ENCODE data around the gene MAGEB5. TPM values are rescaled to one million over a fixed set of nuclear protein-coding genes. Genes with fewer than 3 reads are reported as not detected.
A peak's percentile ranks its signal among the peaks of the same experiment; 100 is the strongest.
"Not testable (repeated sequence)": the region's sequence is repeated elsewhere in the genome, so short reads cannot be mapped to it uniquely, and the experiment has no call there.

Gene MAGEB5, protein sequence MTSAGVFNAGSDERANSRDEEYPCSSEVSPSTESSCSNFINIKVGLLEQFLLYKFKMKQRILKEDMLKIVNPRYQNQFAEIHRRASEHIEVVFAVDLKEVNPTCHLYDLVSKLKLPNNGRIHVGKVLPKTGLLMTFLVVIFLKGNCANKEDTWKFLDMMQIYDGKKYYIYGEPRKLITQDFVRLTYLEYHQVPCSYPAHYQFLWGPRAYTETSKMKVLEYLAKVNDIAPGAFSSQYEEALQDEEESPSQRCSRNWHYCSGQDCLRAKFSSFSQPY
- total RNA-seq (2014; rRNA removed; shearing (Covaris generic)) = not detected in 2 replicates

DNA sequence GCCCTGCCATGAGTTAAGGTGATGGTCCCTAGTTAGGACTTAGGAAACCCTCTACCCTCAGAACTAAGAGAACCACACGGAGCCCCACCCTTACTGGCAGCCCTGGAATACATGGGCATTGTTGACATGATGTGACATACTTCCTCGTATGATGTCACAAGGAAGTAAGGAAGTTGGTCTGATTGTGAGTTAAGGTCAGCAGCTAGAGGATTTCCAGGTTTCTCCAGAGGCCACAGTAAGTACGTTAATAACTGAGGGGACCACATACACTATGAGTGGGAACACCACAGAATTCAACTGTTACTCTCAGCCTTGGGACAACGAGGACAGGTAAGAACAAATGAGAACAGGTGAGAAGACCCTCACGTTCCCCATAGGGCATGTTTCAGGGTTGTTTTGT lies at the start of gene MAGEB5:
Gene MAGEB5, plus strand, starts transcription at position 301 of the 400 bp plus-strand sequence. CDS start 1,133 bp downstream, outside the sequence.
- H3K36me3 ChIP-seq (replicated peaks; ENCODE audit: control insufficient read depth, insufficient read depth, low read length) = no peaks in the 10 kb centered on the region
- H3K27me3 ChIP-seq (ENCODE audit: control insufficient read depth, insufficient read depth, low read length) = no peaks in the 10 kb centered on the region
- DNase-seq = no peak
- no peak within 1 kb of the TSS for H3K4me3 ChIP-seq (ENCODE audit: insufficient read depth, low read depth, low read length)

DNA sequence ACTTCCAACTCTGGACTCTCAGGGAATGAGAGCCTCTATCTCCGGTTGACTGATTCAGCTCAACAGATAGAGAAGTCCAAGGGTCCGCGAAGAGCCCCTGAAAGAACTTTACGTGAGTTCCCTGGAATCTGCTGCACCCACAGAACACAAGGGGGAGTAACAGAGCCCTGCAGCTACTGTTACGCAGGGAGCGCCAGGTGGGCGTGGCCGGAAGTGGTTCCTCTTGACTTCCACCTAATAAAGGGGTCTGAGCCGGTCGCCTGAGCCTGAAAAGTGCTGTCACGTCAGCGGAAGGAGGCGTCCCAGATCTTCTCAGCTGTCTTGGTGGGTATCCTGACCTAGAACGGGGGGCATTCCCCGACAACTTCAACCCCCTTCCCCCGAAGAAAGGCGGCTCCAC lies 23.8 kb upstream of the MAGEB5 start, which contains the start of gene MAGEB6:
Gene MAGEB6, plus strand, starts transcription at position 237 of the 400 bp plus-strand sequence. CDS start 1,407 bp downstream, outside the sequence.
- Histone ChIP-seq H3K4me3 (ENCODE audit: insufficient read depth, low read depth, low read length) (no peak within 1 kb of the TSS), H3K27me3 (ENCODE audit: control insufficient read depth, insufficient read depth, low read length) (no peaks in the 10 kb centered on the region), H3K36me3 (replicated peaks; ENCODE audit: control insufficient read depth, insufficient read depth, low read length) (no peaks in the 10 kb centered on the region)
- peak; percentile 6 for DNase-seq

DNA sequence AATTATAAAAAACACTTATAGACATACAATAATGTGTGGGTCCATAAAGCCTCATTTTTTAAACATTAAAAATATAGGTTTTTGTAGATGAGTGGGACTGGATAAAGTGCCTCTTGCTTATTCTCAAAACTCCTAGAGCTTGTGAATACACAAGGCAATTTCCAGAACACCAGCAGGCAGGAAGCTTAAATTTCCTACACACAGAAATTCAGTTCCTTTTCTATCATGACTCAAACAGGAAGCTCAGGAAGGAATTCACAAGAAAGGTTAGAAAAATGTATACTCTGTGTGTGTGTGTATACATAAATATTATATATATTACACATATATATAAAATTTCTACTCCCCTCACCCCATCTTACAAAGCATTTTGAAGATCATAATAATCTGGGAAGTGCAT lies 12.4 kb upstream of the MAGEB5 start:
- Histone ChIP-seq H3K36me3 (replicated peaks; ENCODE audit: control insufficient read depth, insufficient read depth, low read length) (no peaks in the 10 kb centered on the region), H3K27me3 (ENCODE audit: control insufficient read depth, insufficient read depth, low read length) (no peaks in the 10 kb centered on the region), H3K4me3 (ENCODE audit: insufficient read depth, low read depth, low read length) (no peak overlapping the region)
- DNase-seq = no peak

DNA sequence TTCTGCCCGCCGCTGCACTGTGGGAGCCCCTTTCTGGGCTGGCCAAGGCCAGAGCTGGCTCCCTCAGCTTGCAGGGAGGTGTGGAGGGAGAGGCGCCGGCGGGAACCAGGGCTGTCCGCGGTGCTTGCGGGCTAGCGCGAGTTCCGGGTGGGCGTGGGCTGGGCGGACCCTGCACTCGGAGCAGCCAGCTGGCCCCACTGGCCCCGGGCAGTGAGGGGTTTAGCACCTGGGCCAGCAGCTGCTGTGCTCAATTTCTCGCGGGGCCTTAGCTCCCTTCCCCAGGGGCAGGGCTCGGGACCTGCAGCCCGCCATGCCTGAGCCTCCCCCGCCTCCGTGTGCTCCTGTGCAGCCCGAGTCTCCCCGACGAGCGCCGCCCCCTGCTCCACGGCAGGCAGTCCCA lies 11.3 kb upstream of the MAGEB5 start:
- not testable (repeated sequence) for H3K4me3 ChIP-seq (ENCODE audit: insufficient read depth, low read depth, low read length); DNase-seq; H3K27me3 ChIP-seq (ENCODE audit: control insufficient read depth, insufficient read depth, low read length)

DNA sequence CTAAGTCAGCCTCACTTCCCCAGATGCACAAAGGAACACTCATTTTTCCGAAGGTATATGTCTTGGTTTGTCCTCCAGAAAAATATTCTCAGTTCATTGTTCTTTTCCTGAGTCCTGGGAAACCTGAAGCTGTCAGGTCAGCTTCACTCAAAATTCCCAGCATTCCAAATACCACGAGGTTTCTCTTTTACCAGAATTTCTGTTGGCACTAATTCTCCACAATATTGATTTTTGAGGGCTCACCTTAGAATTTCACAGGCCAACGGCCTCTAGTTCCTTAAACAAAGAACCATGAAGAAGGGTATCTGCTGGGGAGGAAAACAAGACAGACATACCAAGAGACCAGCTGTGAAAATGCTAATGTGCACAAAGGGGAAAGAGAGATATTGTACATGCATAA lies 8.0 kb upstream of the MAGEB5 start:
- Histone ChIP-seq H3K4me3 (ENCODE audit: insufficient read depth, low read depth, low read length) (no peak overlapping the region), H3K36me3 (replicated peaks; ENCODE audit: control insufficient read depth, insufficient read depth, low read length) (no peaks in the 10 kb centered on the region), H3K27me3 (ENCODE audit: control insufficient read depth, insufficient read depth, low read length) (no peaks in the 10 kb centered on the region)
- no peak for DNase-seq

More for the DNA sequence above, 11.3 kb upstream of the MAGEB5 start:
- H3K36me3 ChIP-seq (replicated peaks; ENCODE audit: control insufficient read depth, insufficient read depth, low read length) = not testable (repeated sequence)

DNA sequence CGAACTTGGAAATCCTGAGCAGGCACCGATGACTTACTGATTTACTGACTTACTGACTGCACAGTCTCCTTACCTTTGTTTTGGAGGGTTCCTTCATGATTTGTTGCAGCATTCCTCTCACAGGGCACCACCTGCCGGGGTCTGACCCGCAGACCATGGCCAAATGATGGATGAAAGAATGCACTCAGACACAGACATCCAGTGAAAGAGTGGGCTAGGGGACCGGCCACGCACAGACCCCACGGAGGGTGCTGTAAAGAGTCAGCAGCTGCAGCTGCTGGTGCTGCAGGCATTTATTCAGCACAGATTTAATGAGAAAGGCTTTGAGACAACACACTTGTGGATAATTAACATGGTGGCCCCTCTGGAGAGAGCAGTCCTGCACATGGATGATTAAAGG lies 3.4 kb downstream of the MAGEB5 start:
- no peak for DNase-seq
- no peaks in the 10 kb centered on the region for H3K36me3 ChIP-seq (replicated peaks; ENCODE audit: control insufficient read depth, insufficient read depth, low read length)
- no peaks in the 10 kb centered on the region for H3K27me3 ChIP-seq (ENCODE audit: control insufficient read depth, insufficient read depth, low read length)
- H3K4me3 ChIP-seq (ENCODE audit: insufficient read depth, low read depth, low read length) = no peak overlapping the region

DNA sequence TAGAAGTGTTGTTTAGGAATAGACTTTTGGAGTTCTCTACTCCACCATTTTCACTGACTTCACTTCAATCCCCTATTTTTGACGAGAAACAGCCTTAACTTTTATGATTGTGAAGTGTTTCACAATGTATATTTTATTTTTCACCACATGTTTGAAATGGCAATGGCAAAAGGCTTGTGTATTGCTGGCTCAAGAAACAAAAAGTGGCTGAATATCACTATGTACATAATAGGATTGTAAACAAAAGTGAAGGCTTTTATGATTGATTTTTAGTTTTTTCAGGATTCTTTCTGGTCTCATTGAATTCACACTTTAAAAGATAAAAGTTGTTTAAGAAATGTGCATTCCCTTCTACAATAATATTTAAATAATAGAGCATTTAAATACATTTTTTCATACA lies 18.2 kb downstream of the MAGEB5 start:
- Histone ChIP-seq H3K36me3 (replicated peaks; ENCODE audit: control insufficient read depth, insufficient read depth, low read length) (no peaks in the 10 kb centered on the region), H3K4me3 (ENCODE audit: insufficient read depth, low read depth, low read length) (no peak overlapping the region), H3K27me3 (ENCODE audit: control insufficient read depth, insufficient read depth, low read length) (no peaks in the 10 kb centered on the region)
- DNase-seq = no peak

DNA sequence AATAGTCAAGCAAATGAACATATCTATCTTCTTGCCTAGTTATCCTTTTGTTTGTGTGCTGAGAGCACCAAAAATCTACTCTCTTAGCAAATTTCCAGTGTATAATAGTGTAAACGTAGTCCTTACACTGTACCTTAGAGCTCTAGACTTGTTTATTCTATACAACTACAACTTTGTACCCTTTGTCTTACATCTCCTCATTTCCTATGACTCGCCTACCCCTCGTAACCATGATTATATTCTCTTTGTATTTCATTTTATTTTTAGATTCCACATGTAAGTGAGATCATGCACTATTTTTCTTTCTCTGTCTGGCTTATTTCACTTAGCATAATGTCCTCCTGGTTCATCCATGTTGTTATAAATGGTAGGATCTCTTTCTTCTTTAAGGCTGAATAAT lies 37.6 kb downstream of the MAGEB5 start:
- no peak for DNase-seq
- no peaks in the 10 kb centered on the region for H3K27me3 ChIP-seq (ENCODE audit: control insufficient read depth, insufficient read depth, low read length)

DNA sequence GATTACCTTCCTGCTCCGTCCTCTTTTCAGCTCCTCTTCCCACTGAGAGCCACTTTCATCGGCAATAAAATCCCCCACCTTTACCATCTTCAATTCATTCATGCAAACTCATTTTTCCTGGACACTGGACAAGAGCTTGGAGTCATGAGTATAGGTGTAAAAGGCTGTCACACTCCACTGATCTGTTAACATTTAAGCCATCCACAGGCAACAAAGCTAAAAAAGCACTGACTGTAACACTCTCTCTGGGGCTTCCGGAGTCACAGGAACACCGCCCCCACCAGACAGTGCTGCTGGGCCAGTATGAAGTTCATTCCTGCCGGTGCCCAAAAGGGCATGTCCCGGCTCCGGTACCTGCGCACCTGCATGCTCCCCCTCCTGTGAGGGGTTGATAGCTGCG lies 38.5 kb downstream of the MAGEB5 start:
- DNase-seq = no peak
- no peak overlapping the region for H3K4me3 ChIP-seq (ENCODE audit: insufficient read depth, low read depth, low read length)
- no peaks in the 10 kb centered on the region for H3K36me3 ChIP-seq (replicated peaks; ENCODE audit: control insufficient read depth, insufficient read depth, low read length)
- H3K27me3 ChIP-seq (ENCODE audit: control insufficient read depth, insufficient read depth, low read length) = no peaks in the 10 kb centered on the region

More for the DNA sequence above, 37.6 kb downstream of the MAGEB5 start:
- Histone ChIP-seq H3K4me3 (ENCODE audit: insufficient read depth, low read depth, low read length) (no peak overlapping the region), H3K36me3 (replicated peaks; ENCODE audit: control insufficient read depth, insufficient read depth, low read length) (no peaks in the 10 kb centered on the region)

DNA sequence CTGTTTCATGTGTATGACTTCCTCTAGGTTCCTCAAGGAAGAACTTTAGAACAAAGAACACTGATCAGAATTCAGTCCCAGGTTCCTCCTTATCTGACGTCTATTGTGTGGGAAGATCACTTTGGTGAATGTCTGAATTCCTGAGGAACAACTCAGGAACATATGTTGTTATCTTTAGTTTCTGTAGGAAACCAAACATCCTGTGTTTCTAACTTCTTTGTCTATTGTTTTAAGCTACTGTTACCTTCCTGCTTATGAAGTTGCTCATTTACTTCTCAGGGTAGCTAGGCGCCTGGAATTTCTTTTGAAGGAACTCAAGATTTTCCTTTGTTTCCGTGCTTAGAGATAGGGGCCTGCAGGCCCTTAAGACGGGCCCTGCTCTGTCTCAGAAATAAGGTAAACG lies 46.2 kb downstream of the MAGEB5 start:
- DNase-seq = no peak
- Histone ChIP-seq H3K36me3 (replicated peaks; ENCODE audit: control insufficient read depth, insufficient read depth, low read length) (no peaks in the 10 kb centered on the region), H3K4me3 (ENCODE audit: insufficient read depth, low read depth, low read length) (no peak overlapping the region), H3K27me3 (ENCODE audit: control insufficient read depth, insufficient read depth, low read length) (no peaks in the 10 kb centered on the region)

Other genes with a start within 250 kb of the MAGEB5 start
- gene MAGEB18, start 77.8 kb upstream of the MAGEB5 start, total RNA-seq (2014; rRNA removed; shearing (Covaris generic)) = not detected in 2 replicates
- gene MAGEB6B, start 55.6 kb upstream of the MAGEB5 start, total RNA-seq (2014; rRNA removed; shearing (Covaris generic)) = not detected in 2 replicates
- gene MAGEB6, start 23.7 kb upstream of the MAGEB5 start, total RNA-seq (2014; rRNA removed; shearing (Covaris generic)) = not detected in 2 replicates